Panc1 (cell line): ENCODE measurements around the gene PLEKHA1.

Source experiments
- POLR2AphosphoS5 ChIP-seq: IDR thresholded peaks from 2 replicates; pipeline ENCODE4 v1.6.1; 2012; ENCODE audit warnings: mild to moderate bottlenecking, low read depth, low read length, moderate library complexity
- TF ChIP-seq, protein P1 (sequence below): fragments of 450-650 bp; IDR thresholded peaks from 2 replicates; pipeline ENCODE4 v1.5.1; 2017; ENCODE audit warnings: mild to moderate bottlenecking
- TF ChIP-seq, protein P2 (sequence below), 2 experiments: IDR thresholded peaks; 2 replicates each; pipeline ENCODE4 v1.6.1; 2011 to 2012; ENCODE audit warnings: low read depth in 2 of 2, control low read depth in 1 of 2, low read length in 1 of 2, mild to moderate bottlenecking in 1 of 2, moderate library complexity in 1 of 2; ENCODE audit not compliant: insufficient read depth in 1 of 2

DNA sequence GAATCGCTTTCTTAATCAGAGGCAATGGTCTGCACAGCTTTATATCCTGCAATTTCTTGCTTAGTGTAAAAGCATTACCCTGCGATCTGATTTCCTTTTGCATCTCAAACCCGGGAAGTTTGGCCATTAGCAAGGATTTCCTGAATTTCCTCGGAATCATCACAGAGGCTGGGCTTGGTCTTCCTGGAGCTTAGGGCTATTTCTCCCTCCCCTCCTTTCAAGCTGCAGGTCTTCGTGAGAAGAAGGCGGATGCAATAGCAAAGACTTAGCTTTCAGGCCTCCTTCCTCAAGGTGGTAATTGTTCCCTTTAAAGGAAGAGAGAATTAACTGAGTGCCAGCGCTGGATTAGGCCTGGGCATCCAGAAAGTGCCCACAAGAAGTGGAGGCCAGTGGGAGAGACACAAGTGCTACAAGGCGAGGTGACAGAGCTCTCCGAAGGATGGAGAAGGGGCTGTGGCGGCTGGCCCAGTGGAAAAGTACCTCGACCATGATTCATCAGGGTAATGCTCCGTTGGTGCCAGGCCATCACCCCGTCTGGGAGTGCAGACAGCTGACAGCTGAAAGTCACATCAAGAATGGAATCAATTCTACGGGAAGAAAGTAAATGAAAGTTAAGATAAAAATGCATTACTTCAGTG, 76.0 kb downstream of the PLEKHA1 start:
- TF ChIP-seq, protein P1, sequence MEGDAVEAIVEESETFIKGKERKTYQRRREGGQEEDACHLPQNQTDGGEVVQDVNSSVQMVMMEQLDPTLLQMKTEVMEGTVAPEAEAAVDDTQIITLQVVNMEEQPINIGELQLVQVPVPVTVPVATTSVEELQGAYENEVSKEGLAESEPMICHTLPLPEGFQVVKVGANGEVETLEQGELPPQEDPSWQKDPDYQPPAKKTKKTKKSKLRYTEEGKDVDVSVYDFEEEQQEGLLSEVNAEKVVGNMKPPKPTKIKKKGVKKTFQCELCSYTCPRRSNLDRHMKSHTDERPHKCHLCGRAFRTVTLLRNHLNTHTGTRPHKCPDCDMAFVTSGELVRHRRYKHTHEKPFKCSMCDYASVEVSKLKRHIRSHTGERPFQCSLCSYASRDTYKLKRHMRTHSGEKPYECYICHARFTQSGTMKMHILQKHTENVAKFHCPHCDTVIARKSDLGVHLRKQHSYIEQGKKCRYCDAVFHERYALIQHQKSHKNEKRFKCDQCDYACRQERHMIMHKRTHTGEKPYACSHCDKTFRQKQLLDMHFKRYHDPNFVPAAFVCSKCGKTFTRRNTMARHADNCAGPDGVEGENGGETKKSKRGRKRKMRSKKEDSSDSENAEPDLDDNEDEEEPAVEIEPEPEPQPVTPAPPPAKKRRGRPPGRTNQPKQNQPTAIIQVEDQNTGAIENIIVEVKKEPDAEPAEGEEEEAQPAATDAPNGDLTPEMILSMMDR: no peak
- TF ChIP-seq POLR2AphosphoS5: no peak
- TF ChIP-seq, protein P2, sequence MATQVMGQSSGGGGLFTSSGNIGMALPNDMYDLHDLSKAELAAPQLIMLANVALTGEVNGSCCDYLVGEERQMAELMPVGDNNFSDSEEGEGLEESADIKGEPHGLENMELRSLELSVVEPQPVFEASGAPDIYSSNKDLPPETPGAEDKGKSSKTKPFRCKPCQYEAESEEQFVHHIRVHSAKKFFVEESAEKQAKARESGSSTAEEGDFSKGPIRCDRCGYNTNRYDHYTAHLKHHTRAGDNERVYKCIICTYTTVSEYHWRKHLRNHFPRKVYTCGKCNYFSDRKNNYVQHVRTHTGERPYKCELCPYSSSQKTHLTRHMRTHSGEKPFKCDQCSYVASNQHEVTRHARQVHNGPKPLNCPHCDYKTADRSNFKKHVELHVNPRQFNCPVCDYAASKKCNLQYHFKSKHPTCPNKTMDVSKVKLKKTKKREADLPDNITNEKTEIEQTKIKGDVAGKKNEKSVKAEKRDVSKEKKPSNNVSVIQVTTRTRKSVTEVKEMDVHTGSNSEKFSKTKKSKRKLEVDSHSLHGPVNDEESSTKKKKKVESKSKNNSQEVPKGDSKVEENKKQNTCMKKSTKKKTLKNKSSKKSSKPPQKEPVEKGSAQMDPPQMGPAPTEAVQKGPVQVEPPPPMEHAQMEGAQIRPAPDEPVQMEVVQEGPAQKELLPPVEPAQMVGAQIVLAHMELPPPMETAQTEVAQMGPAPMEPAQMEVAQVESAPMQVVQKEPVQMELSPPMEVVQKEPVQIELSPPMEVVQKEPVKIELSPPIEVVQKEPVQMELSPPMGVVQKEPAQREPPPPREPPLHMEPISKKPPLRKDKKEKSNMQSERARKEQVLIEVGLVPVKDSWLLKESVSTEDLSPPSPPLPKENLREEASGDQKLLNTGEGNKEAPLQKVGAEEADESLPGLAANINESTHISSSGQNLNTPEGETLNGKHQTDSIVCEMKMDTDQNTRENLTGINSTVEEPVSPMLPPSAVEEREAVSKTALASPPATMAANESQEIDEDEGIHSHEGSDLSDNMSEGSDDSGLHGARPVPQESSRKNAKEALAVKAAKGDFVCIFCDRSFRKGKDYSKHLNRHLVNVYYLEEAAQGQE (IDR thresholded peaks at IDR 0.05; ENCODE audit: insufficient read depth in 1 of 2, low read depth in 2 of 2, low read length in 1 of 2): no peak
